Stimulated activated CD8-positive, alpha-beta memory T cell treated with anti-CD3 and anti-CD28 coated beads, Interleukin-7, amount 100 ng/mL, for 48 hours (primary cell): ENCODE data around the gene GMPPB.
A peak's percentile ranks its signal among the peaks of the same experiment; 100 is the strongest.
"Not testable (repeated sequence)": the region's sequence is repeated elsewhere in the genome, so short reads cannot be mapped to it uniquely, and the experiment has no call there.

Experiments used
- DNase-seq, 2 donors: peaks; one replicate each; pipeline ENCODE4 v3.0.0-alpha.2; 2020; ENCODE audit warnings: low read depth in 1 of 2; ENCODE audit errors: extremely low read depth in 1 of 2

The GMPPB gene

GRCh38 chr3:49694409-49695070 lies 29.2 kb downstream of the GMPPB start:
- DNase-seq = not testable (repeated sequence)

DNA sequence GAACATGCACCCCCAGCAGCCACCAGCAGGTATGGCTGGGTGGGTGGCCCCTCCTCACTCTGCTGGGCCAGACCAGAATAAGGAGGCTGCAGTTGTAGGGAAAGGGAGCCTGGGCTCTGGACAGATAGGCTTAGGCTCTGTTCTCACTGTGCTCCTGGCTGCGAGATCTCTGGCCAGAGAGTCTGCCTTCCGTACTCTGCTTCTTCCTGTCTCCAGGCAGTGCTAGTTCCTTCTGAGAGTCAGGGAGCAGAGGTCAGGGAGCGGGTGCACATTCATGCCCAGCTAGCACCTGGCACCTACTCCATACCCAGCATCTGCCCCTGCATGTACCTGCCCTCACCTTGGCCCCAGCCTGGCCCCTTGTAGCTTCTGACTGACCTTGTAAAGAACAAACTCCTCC lies 32.3 kb downstream of the GMPPB start:
- not testable (repeated sequence) for DNase-seq

GRCh38 chr3:49690856-49691255 lies 32.9 kb downstream of the GMPPB start:
- DNase-seq = not testable (repeated sequence)

DNA sequence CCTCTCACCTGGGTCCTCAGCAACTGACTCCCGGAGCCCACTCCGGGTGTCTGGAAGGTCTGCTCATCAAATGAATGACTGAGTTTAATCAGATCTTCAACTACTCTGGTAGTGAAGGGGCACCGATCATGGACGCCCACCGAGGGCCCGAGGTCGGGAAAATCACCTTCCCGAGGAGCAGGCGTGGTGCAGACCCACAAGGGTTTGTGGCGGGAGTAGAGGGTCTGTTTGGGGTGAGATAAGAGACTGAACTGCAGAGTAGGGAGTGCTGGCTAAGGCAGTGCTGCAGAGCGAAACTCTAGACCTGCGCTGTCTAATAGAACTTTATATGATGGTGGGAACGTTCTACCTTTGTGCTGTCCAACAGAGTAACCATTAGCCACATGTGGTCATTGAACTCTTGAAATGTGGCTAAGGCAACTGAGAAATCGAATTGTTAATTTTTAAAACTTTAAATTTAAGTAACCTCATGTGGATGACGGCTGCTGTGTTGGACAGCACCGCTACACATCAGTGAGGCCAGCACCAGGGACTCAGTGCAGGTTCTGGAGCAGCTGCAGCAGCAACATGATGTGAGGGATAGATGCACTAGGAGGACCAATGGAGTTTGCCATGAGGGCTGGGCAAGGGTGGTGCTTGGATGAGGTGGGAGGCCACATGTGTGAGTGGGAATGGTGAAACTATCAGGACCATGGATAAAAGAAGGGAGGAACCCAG lies 33.7 kb downstream of the GMPPB start:
- DNase-seq = not testable (repeated sequence)

DNA sequence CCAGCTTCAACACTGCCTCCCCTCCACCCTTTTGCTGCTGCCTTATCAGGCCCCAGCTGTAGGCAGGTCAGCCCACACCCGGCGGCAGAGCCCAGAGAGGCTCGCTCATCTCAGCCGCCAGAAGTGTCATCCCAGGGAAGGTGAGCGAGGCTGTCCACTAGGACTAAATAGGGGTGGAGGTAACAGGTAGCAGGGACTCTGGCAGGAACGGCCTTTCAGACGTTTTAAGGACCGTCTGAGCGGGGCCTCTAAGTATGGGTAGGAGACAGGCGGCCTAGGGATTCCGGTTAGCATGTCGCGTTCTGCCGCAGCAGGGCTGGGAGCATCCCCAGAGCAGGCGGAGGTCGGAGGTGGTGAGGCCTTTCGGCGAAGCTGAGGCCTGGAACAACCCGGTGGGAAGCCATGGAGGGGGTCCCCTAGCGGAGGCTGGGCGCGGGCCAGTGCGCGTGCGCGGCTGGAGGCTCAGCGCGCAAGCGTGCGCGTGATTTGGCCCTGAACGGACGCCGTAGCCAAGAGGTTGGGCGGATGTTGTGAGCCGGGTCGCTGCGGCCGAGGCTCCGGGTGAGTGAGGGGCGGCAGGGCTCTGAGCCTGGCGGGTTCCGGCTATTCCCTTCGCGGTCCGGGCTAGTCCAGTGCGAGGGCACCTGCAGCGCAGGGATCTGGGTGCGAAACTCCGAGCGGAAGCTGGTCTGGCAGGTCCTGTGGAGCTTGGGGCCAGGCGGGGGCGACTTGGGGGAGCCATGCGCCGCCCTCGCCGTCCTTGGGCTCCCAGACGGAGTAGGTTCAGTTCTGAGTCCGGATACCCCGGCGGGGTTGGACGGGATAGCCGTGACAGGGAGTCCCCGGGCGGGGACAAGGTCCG lies 34.5 kb downstream of the GMPPB start, which contains the start of the genes MST1 and RNF123:
MST1 (minus strand) TSS at position 429 of the 862 bp plus-strand sequence. CDS start 783 bp downstream, outside the sequence.
RNF123 (plus strand) TSS at position 512 of the 862 bp plus-strand sequence. CDS start 1,609 bp downstream, outside the sequence.
- peak; percentile 82 to 85 for DNase-seq

DNA sequence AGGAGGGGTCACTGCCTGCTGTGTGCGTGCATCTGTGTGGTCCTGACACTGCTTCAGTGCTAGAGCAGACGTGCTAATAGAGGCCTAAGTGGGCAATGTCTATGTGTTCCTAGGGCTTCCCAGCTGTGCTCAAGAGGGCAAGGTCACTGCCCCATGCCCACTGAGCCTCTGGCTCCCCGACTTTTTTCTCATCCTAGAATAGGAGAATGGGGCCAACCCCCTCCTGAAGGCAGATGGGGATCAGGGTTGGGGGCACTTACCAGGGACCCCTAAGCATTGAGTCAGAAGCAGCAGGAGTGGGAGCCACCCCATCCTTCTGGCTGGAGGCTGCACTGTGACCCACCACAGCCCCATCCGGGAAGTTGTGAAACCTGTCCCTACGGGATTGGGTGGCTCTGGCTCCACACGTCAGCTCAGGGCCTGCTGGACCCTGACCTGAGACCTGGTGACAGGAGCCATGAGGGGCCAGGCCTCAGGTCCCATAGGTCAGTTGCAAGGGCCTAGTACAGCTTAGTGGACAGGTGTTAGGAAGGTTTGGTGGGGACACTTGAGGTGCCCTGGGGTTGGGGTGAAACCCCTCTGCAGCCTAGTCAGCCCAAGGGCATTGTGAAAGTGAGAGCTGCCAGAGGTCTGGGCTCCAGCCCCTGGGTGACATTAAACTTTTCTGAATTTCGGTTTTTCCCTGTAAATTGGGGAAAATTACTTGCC lies 35.3 kb downstream of the GMPPB start:
- not testable (repeated sequence) for DNase-seq

- DNase-seq = not testable (repeated sequence)
These were observed 36.3 kb downstream of the GMPPB start for GRCh38 chr3:49687424-49687795.

DNA sequence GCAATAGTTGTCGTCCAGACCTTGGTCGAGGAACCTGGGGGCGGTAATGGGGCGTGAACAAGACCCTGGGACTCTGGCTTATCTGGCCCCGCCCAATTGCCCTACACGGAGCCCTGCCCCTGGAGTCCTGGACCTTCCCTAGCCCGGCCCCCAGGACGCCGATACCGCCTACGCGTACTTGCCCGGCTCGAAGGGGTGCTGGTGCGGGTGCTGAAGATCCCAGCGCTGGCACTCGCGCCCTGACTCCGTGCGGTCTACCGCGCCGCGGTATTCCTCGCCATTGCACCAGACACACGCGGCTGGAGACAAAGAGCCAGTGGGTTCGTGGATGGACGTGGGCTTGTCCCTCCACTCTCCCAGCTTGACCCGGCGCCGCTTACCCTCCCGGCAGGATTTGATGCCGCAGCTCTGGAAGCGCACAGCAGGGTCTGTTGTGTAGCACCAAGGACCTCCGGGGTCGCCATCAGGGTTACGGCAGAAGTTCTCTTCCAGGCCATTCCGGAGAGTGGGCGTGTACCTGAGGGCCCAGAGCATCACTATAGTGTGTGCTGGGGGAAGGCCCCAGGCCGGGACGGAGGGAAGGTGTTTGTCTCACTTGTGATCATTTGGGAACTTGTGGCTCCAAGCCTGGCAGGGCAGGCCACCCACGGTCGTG lies 36.9 kb downstream of the GMPPB start:
- peak; percentile 46 to 59 for DNase-seq

DNA sequence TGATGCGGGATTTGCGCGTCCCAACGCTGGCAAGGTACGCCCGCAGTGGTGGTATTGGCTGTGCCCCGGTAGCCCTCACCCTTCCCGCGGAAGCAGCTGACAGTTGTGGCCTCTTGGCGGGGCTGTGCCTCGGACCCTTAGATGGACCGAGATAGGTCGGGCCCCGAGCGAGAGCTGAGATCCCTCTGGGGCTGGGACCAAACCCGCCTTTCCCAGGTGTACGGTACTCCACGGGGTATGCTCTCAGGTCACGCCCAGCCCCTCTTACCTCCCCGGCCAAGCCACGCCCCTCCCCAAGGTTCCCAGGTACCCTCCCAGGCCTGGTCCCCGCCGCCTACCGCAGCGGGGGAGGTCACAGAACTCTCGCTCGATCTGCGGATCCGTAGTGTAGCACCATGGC lies 37.4 kb downstream of the GMPPB start:
- not testable (repeated sequence) for DNase-seq

- not testable (repeated sequence) for DNase-seq
These were observed 37.9 kb downstream of the GMPPB start for GRCh38 chr3:49685846-49686245.

GRCh38 chr3:49685103-49685502 lies 38.6 kb downstream of the GMPPB start:
- DNase-seq = not testable (repeated sequence)

GRCh38 chr3:49684453-49684852 lies 39.3 kb downstream of the GMPPB start:
- not testable (repeated sequence) for DNase-seq

DNA sequence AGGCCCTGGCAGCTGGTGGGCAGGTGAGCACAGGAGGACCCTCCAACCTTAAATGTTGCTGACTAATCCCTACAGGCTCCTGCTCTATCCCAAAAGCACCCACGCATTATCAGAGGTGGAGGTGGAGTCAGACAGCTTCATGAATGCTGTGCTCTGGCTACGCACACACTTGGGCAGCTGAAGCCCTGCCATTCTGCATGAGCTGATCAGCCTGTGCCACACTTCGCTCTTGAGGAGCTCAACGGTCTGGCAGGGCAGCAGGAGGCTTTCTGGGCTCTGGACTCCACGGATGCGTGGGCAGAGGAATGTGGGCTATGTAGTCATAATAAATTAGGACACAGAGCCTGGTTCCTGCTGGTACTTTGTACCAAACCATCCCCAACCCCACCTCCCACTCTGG lies 40.6 kb downstream of the GMPPB start:
- no peak for DNase-seq

DNA sequence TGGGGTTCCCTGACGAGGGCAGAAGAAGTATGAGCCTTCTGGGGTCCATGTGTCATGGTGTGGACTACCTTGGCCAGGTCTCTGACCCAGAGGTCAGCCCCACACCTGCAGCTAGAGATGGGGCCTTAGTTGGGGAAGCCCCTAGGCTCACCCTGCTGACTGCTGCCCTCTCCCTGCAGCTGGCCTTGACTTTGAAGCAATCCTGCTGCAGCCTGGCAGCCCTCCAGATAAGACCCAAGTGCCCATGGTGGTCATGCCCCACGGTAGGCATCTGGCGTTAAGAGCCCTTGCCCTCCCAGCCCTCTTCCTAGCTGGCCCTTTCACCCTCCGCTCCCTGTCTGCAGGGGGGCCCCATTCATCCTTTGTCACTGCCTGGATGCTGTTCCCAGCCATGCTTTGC lies 42.2 kb downstream of the GMPPB start:
- no peak for DNase-seq

DNA sequence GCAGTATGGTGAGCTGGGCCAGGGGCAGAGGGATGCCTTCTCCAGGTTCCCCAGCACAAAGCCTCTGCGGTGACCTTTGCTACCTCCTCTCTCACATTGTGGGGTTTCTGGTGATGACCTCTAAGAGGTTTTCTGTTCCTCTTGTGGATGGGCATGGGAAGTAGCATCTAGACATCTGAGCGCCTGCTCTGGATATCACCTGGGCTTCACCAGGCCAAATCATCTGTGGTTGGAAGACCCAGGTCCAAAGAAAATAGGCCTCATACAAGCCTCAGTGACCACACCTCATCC lies 42.6 kb downstream of the GMPPB start:
- no peak for DNase-seq

DNA sequence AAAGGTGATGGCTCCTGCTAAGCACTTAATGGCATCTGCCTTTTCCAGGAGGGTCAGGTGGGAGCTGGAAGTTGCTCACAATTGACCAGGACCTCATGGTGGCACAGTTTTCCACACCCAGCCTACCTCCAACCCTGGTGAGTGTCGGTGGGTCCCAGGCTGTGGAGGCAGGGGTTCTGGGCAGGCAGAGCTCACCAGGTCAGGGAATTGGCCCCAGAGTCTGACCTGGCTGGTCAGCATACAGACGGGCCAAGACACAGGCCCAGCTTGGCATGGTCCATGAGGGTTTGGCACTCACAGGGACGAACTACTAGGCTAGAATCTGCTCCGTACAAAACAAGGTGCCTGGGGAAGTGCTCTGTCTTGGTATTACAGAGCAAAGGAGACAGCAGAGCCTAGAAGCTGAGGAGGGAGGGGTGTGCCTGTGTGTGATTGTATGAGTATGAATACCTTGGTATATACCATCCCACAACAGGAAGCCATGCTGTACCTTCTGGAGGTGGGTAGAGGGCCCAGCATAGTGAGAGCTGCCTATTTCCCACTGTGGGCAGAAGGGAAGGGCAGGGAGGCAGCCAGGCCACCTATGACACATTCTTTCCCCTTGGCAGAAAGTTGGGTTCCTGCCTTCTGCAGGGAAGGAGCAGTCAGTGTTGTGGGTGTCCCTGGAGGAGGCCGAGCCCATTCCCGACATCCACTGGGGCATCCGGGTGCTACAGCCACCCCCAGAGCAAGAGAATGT lies 43.1 kb downstream of the GMPPB start:
- no peak for DNase-seq

- no peak for DNase-seq
These were observed 47.8 kb downstream of the GMPPB start for GRCh38 chr3:49675912-49676311.

DNA sequence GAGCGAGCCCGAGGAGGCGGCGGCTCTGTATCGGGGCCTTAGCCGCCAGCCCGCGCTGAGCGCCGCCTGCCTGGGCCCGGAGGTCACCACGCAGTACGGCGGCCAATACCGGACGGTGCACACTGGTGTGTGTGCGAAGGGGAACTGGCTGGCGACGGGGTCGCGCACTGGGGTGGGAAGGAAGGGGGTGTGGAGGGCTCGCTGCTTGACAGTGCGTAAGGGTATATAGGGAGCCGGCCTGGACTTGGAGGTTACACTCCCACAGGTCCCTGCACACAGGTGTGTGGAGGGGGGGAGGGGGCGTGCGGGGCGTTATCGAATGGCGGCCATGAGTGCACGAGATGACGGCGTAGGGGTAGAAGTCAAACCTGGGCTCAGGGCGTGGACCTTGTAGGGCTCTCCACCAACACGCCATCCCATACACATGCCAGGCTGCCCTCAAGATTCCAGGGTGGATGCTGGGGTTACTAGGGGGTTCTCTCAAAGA lies 49.2 kb downstream of the GMPPB start:
- no peak for DNase-seq

DNA sequence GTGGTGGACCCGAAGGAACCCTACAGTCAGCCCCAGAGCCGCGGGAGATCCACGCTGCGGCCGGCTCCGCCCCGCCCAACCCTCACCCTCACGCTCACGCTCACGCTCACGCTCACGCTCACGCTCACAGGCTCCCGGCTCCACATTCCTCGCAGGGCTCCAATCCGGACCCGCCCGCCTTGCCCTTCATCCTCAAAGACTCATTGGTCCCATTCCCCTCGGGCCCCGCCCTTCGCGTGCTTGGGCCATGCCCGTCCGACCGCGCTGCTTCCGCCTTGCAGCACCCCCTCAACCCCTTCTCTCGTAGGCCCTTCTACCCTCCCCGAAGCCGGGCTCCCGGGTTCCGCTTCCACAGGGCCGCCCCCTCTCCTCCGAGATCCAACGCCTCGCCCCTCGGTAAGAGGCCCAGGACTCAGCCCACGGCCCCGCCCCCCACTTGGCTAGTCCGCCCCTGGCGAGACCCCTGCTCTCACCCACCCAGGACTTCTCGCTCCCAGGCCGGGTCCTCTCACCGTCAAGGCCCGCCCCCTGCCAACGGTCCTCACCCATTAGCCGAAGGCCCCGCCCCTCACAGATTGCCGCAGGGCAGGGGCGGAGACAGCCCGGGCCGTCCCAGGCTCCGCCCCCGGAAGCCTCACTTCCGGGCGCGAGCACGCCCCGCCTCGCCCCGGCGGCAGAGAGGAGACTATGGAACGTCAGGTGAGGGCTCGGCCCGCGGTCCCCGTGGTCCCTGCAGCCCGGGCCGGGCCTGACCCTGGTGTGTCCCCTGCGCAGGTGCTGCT lies 49.8 kb downstream of the GMPPB start, which contains the start of gene APEH:
APEH (plus strand) TSS at position 637 of the 782 bp plus-strand sequence; CDS start at position 688, 51 bp downstream.
- peak; percentile 97 to 100 for DNase-seq
